K562 (cell line): ENCODE data around the gene ZNF80. TPM values are rescaled to one million over a fixed set of nuclear protein-coding genes. Genes with fewer than 3 reads are reported as not detected.

ENCODE experiments used
- ATAC-seq: fragments of 200-7000 bp; cut with Tn5 transposase; 3 replicates; pipeline ENCODE4 v1.9.1; 2020; ENCODE audit warnings: moderate library complexity
- BruUV-seq: library from RNA; stranded (reverse); fragments of 400-500 nt; replicated peaks from 2 replicates; lab custom pipeline; 2021; lab: Mats Ljungman, UMichigan
- CTCF ChIA-PET: fragments of 300-600 bp; formaldehyde crosslinking; extraction: SDS; loops from one replicate; lab custom pipeline; 2021; ENCODE audit warnings: low intra/inter-chr PET ratio; lab: Yijun Ruan, JAX
- POLR2A ChIA-PET: fragments of 300-600, 350-650 bp; sonication (Branson Sonifier 250); formaldehyde crosslinking; extraction: SDS; loops from one replicate; lab custom pipeline; 2021; ENCODE audit warnings: antibody characterized with exemption, inconsistent platforms; lab: Yijun Ruan, JAX
- DNase-seq, 4 experiments: peaks; one replicate each; pipeline versions ENCODE4 v3.0.0 to v3.0.0-alpha.2; 2011 to 2018; ENCODE audit warnings: low spot score in 3 of 4, mixed read lengths in 3 of 4; ENCODE audit errors: extremely low read depth in 1 of 4
- FAIRE-seq: peaks from 2 replicates; lab custom pipeline; 2011; peaks lifted over from hg19 to GRCh38; lab: Jason Lieb, UNC
- H2AFZ ChIP-seq: 2 replicates; pipeline ENCODE4 v1.6.0; 2011; ENCODE audit warnings: low read depth, low read length, control low read depth, inconsistent platforms
- H3K27ac ChIP-seq: fragments of 200-600 bp; 3 replicates; pipeline ENCODE4 v1.8.0; 2011; ENCODE audit warnings: low read depth, mild to moderate bottlenecking, control low read depth, inconsistent platforms, low read length, moderate library complexity, mixed read lengths; ENCODE audit errors: extremely low read depth
- H3K27me3 ChIP-seq, 2 experiments: fragments of 300-600 bp in 1 of 2; 2 replicates in 1 of 2; 3 replicates in 1 of 2; pipeline versions ENCODE4 v1.6.0 to v1.8.0; 2011; ENCODE audit warnings: inconsistent platforms in 2 of 2, low read length in 2 of 2, mild to moderate bottlenecking in 1 of 2, mixed read lengths in 1 of 2, moderate library complexity in 1 of 2; ENCODE audit not compliant: control insufficient read depth in 2 of 2, insufficient read depth in 2 of 2
- H3K36me3 ChIP-seq: fragments of 300-600 bp; 3 replicates; pipeline ENCODE4 v1.8.0; 2011; ENCODE audit warnings: mild to moderate bottlenecking, low read length, inconsistent platforms; ENCODE audit not compliant: control insufficient read depth, insufficient read depth
- H3K4me1 ChIP-seq, 2 experiments: fragments of 200-600 bp in 1 of 2; replicated peaks in 1 of 2; 2 replicates in 1 of 2; 3 replicates in 1 of 2; pipeline versions ENCODE4 v1.5.1 to v1.8.0; 2011; ENCODE audit warnings: inconsistent platforms in 2 of 2, low read length in 2 of 2, mild to moderate bottlenecking in 1 of 2, mixed read lengths in 1 of 2, moderate library complexity in 1 of 2; ENCODE audit not compliant: control insufficient read depth in 2 of 2, insufficient read depth in 2 of 2
- H3K4me2 ChIP-seq: 2 replicates; pipeline ENCODE4 v1.6.1; 2011; ENCODE audit warnings: low read length, control low read depth, inconsistent platforms, mixed read lengths; ENCODE audit not compliant: insufficient read depth
- H3K4me3 ChIP-seq: fragments of 200-600 bp; sonication (generic), shearing (Covaris generic); 2 replicates; pipeline ENCODE4 v1.5.1; 2016; ENCODE audit warnings: control low read depth, inconsistent platforms
- H3K79me2 ChIP-seq: fragments of 200-600 bp; 3 replicates; pipeline ENCODE4 v1.8.0; 2011; ENCODE audit warnings: low read length, inconsistent platforms; ENCODE audit not compliant: control insufficient read depth, insufficient read depth
- H3K9ac ChIP-seq, 2 experiments: 2 replicates each; pipeline versions ENCODE4 v1.6.0 to v1.6.1; 2011; ENCODE audit warnings: low read depth in 2 of 2, low read length in 2 of 2, control low read depth in 1 of 2, inconsistent platforms in 1 of 2, mild to moderate bottlenecking in 1 of 2, mixed read lengths in 1 of 2; ENCODE audit not compliant: insufficient read depth in 1 of 2
- H3K9me1 ChIP-seq: one replicate; pipeline ENCODE4 v1.6.0; 2011; ENCODE audit warnings: inconsistent platforms, mild to moderate bottlenecking, low read length, moderate library complexity; ENCODE audit not compliant: control insufficient read depth, insufficient read depth
- H3K9me3 ChIP-seq: replicated peaks from 2 replicates; pipeline ENCODE4 v1.5.1; 2011; ENCODE audit warnings: low read depth, low read length, inconsistent platforms; ENCODE audit not compliant: control insufficient read depth, insufficient read depth
- H4K20me1 ChIP-seq: replicated peaks from 2 replicates; pipeline ENCODE4 v1.6.1; 2011; ENCODE audit warnings: low read length, inconsistent platforms, mixed read lengths; ENCODE audit not compliant: control insufficient read depth, insufficient read depth
- CC2D1A ChIP-seq: fragments of 450-650 bp; IDR thresholded peaks from 2 replicates; pipeline ENCODE4 v1.6.1; 2017; ENCODE audit warnings: mild to moderate bottlenecking
- CTBP1 ChIP-seq: fragments of 450-650 bp; IDR thresholded peaks from 2 replicates; pipeline ENCODE4 v1.6.1; 2016; ENCODE audit warnings: borderline replicate concordance
- FOXK1 ChIP-seq: sonication (generic); formaldehyde crosslinking; IDR thresholded peaks from 2 replicates; pipeline ENCODE4 v1.8.0; 2022; ENCODE audit warnings: missing genetic modification reagents, mild to moderate bottlenecking, borderline replicate concordance
- GTF2B ChIP-seq: IDR thresholded peaks from 2 replicates; pipeline ENCODE4 v1.6.1; 2011; ENCODE audit not compliant: insufficient read length; ENCODE audit errors: extremely low read depth
- HLTF ChIP-seq: fragments of 450-650 bp; IDR thresholded peaks from 2 replicates; pipeline ENCODE4 v1.6.1; 2016
- HMGN3 ChIP-seq: IDR thresholded peaks from 2 replicates; pipeline ENCODE4 v1.6.1; 2011; ENCODE audit warnings: borderline replicate concordance, low read depth, mild to moderate bottlenecking, mixed read lengths, low read length; ENCODE audit not compliant: insufficient read length; ENCODE audit errors: extremely low read depth
- MCM7 ChIP-seq, 2 experiments: fragments of 450-650 bp; IDR thresholded peaks; 2 replicates each; pipeline ENCODE4 v1.6.1; 2016 to 2018
- NCOR1 ChIP-seq: fragments of 450-650 bp; IDR thresholded peaks from 2 replicates; pipeline ENCODE4 v1.6.1; 2016; ENCODE audit warnings: mild to moderate bottlenecking, moderate library complexity
- NFATC3 ChIP-seq: fragments of 450-650 bp; IDR thresholded peaks from 2 replicates; pipeline ENCODE4 v1.6.1; 2017; ENCODE audit warnings: mild to moderate bottlenecking
- SMARCB1 ChIP-seq: IDR thresholded peaks from 2 replicates; pipeline ENCODE4 v1.6.1; 2011; ENCODE audit warnings: improper control_type of control experiment, low read depth; ENCODE audit not compliant: insufficient read length
- VEZF1 ChIP-seq: fragments of 200-800 bp; sonication (Bioruptor generic); IDR thresholded peaks from 2 replicates; pipeline ENCODE4 v1.6.1; 2017; ENCODE audit warnings: missing genetic modification characterization, missing compliant biosample characterization
- ZC3H11A ChIP-seq: IDR thresholded peaks from 2 replicates; pipeline ENCODE4 v1.6.1; 2012; ENCODE audit warnings: low read depth, low read length, improper control_type of control experiment
- ZNF408 ChIP-seq: fragments of 250-450 bp; sonication (Bioruptor Pico); IDR thresholded peaks from 2 replicates; pipeline ENCODE4 v1.4.0; 2020; ENCODE audit warnings: low read depth, mild to moderate bottlenecking, moderate library complexity
- in situ Hi-C: fragments of 300-500 bp; cut with MboI; formaldehyde crosslinking; loops from 4 replicates; pipeline ENCODE4 v1.15.0; 2018; ENCODE audit warnings: inconsistent platforms, mixed read lengths
- intact Hi-C: fragments of 100-400 bp; cut with micrococcal nuclease; formaldehyde crosslinking; loops from 2 replicates; pipeline ENCODE4 v1.14.2; 2022
- polyA plus RNA-seq, 8 experiments: library from polyadenylated mRNA; depleted of rRNA in 4 of 8; stranded (reverse) in 5 of 8; unstranded in 3 of 8; fragments of >200 nt; fragmentation: Nextera tagmentation in 2 of 8; fragmentation: Illumina TruSeq in 1 of 8; extraction: Ambion mirVana in 2 of 8; extraction: Trizol in 1 of 8; gene quantifications; 2 replicates each; pipeline versions ENCODE4 v1.2.1 to v1.2.3, GENCODE V29; 2011 to 2014; ENCODE audit warnings: inconsistent platforms in 1 of 8, missing spikeins in 1 of 8
- total RNA-seq, 7 experiments: library from RNA; depleted of rRNA in 6 of 7; stranded (reverse); fragments of >200 nt in 6 of 7; fragmentation: Illumina TruSeq in 2 of 7; extraction: Trizol in 2 of 7; gene quantifications; 2 replicates each; pipeline versions ENCODE4 v1.2.1 to v1.2.3, GENCODE V29; 2011 to 2021; ENCODE audit warnings: low replicate concordance in 1 of 7
- TF ChIP-seq, protein P1 (sequence below), 2 experiments: fragments of 450-650 bp in 1 of 2; sonication (generic) in 1 of 2; formaldehyde crosslinking in 1 of 2; IDR thresholded peaks in 1 of 2; conservative IDR thresholded peaks in 1 of 2; 2 replicates each; pipeline versions ENCODE4 v1.6.1 to v1.8.1; 2016 to 2023; ENCODE audit warnings: mild to moderate bottlenecking in 2 of 2, moderate library complexity in 2 of 2, inconsistent platforms in 1 of 2, missing genetic modification reagents in 1 of 2
- TF ChIP-seq, protein P2 (sequence below): sonication (generic); formaldehyde crosslinking; IDR thresholded peaks from 2 replicates; pipeline ENCODE4 v1.9.0; 2022; ENCODE audit warnings: mild to moderate bottlenecking, missing genetic modification reagents
- TF ChIP-seq, protein P3 (sequence below): fragments of 250-450 bp; sonication (Bioruptor Pico); IDR thresholded peaks from 2 replicates; pipeline ENCODE4 v1.8.0; 2022; ENCODE audit warnings: moderate library complexity, mild to moderate bottlenecking, inconsistent platforms

ZNF80 gene
- total and polyA plus RNA-seq, 9 of the 15 experiments (the other 6 are each of a cell fraction or from before 2014, with no cell fraction given), result 0.01 to 0.07 (median 0.04) TPM; not detected in 3

DNA sequence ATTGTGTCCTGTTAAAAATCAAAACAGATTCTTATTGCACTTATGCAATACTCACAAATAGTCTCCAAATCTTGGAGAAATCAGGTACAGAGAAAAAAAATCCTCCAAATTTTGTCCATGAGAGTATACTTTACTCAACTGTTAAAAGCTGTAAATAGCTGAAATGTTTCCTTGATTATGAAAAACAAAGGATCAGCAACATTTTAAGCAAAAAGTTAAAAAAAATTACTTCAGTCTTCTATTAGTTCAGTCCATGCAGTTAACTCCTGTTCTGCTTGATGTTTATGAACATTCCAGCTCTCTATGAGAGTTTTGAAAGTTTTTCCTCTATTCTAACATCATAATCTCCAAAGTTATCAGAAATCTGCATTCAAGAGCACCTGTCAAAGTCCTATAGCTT lies 22.8 kb upstream of the ZNF80 start:
- Histone ChIP-seq H3K4me3 (no peak overlapping the region), H3K27me3 (no peaks in the 10 kb centered on the region), H3K9me1 (no peaks in the 10 kb centered on the region), H3K27ac (no peak overlapping the region), H3K79me2 (no peaks in the 10 kb centered on the region), H3K9me3 (no peaks in the 10 kb centered on the region), H3K4me1 (no peaks in the 10 kb centered on the region), H2AFZ (no peak overlapping the region), H3K9ac (no peak overlapping the region), H3K36me3 (no peaks in the 10 kb centered on the region), H4K20me1 (no peaks in the 10 kb centered on the region), H3K4me2 (no peak overlapping the region)
- FAIRE-seq (no peak), DNase-seq (no peak), ATAC-seq (no peak)
- ChIA-PET CTCF (no interaction called here), POLR2A (no interaction called here)
- intact Hi-C loops (no loop called here), in situ Hi-C loops (no loop called here)
- no TSS peak for BruUV-seq
- TF ChIP-seq CTBP1, result no peak
- no peak for TF ChIP-seq MCM7 (IDR thresholded peaks at IDR 0.05)
- TF ChIP-seq ZNF408 (CRISPR knock-in tag), result no peak
- TF ChIP-seq, protein P1, sequence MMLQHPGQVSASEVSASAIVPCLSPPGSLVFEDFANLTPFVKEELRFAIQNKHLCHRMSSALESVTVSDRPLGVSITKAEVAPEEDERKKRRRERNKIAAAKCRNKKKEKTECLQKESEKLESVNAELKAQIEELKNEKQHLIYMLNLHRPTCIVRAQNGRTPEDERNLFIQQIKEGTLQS (IDR thresholded peaks at IDR 0.05), result no peak
- TF ChIP-seq, protein P1 (CRISPR knock-in tag; conservative IDR thresholded peaks at IDR 0.05), result no peak
- TF ChIP-seq FOXK1 (CRISPR knock-in tag), result no peak
- TF ChIP-seq ZC3H11A, result no peak
- TF ChIP-seq GTF2B, result no peak
- no peak for TF ChIP-seq NFATC3
- TF ChIP-seq, protein P2, sequence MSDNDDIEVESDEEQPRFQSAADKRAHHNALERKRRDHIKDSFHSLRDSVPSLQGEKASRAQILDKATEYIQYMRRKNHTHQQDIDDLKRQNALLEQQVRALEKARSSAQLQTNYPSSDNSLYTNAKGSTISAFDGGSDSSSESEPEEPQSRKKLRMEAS (CRISPR knock-in tag), result no peak
- TF ChIP-seq HLTF, result no peak
- no peak for TF ChIP-seq NCOR1
- no peak for TF ChIP-seq SMARCB1
- no peak for TF ChIP-seq VEZF1 (CRISPR knock-in tag)
- no peak for TF ChIP-seq HMGN3
- TF ChIP-seq CC2D1A, result no peak
- TF ChIP-seq, protein P3, sequence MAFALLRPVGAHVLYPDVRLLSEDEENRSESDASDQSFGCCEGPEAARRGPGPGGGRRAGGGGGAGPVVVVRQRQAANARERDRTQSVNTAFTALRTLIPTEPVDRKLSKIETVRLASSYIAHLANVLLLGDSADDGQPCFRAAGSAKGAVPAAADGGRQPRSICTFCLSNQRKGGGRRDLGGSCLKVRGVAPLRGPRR (CRISPR knock-in tag), result no peak
